ENCODE results near the gene MORF4L1.
A peak's percentile ranks its signal among the peaks of the same experiment; 100 is the strongest.
"Not testable (repeated sequence)": the region's sequence is repeated elsewhere in the genome, so short reads cannot be mapped to it uniquely, and the experiment has no call there.

The MORF4L1 gene

GRCh38 chr15:78859971-78860719 lies 12.5 kb upstream of the MORF4L1 start:
- peak; percentile 75 for DNase-seq

- DNase-seq: not testable (repeated sequence)
These were observed 7.1 kb upstream of the MORF4L1 start for GRCh38 chr15:78865585-78865984.

- not testable (repeated sequence) for DNase-seq
These were observed 6.7 kb upstream of the MORF4L1 start for GRCh38 chr15:78866031-78866430.

- DNase-seq: no peak
These were observed 5.9 kb upstream of the MORF4L1 start for GRCh38 chr15:78866803-78867202.

- DNase-seq: no peak
These were observed 4.3 kb upstream of the MORF4L1 start for GRCh38 chr15:78868366-78868765.

GRCh38 chr15:78871483-78872127 lies 1.1 kb upstream of the MORF4L1 start:
- not testable (repeated sequence) for DNase-seq

- peak; percentile 92 for DNase-seq
These were observed 492 bp downstream of the MORF4L1 start for GRCh38 chr15:78872972-78873792.

GRCh38 chr15:78873793-78874765 lies 1.4 kb downstream of the MORF4L1 start:
- peak; percentile 51 for DNase-seq

- DNase-seq: no peak
These were observed 2.6 kb downstream of the MORF4L1 start for GRCh38 chr15:78875107-78875914.

- DNase-seq: peak; percentile 16
These were observed 4.3 kb downstream of the MORF4L1 start for GRCh38 chr15:78876954-78877353.

- no peak for DNase-seq
These were observed 5.7 kb downstream of the MORF4L1 start for GRCh38 chr15:78878356-78878755.

GRCh38 chr15:78879517-78880241 lies 7.0 kb downstream of the MORF4L1 start:
- no peak for DNase-seq

GRCh38 chr15:78880242-78880533 lies 7.5 kb downstream of the MORF4L1 start:
- DNase-seq: no peak

- no peak for DNase-seq
These were observed 8.1 kb downstream of the MORF4L1 start for GRCh38 chr15:78880813-78881212.

- no peak for DNase-seq
These were observed 9.0 kb downstream of the MORF4L1 start for GRCh38 chr15:78881681-78882080.

GRCh38 chr15:78889000-78889399 lies 16.3 kb downstream of the MORF4L1 start:
- no peak for DNase-seq

GRCh38 chr15:78893538-78893937 lies 20.8 kb downstream of the MORF4L1 start:
- DNase-seq: no peak

GRCh38 chr15:78895471-78895870 lies 22.8 kb downstream of the MORF4L1 start:
- no peak for DNase-seq

GRCh38 chr15:78898540-78898939 lies 25.9 kb downstream of the MORF4L1 start:
- DNase-seq: no peak

GRCh38 chr15:78900819-78901533 lies 28.3 kb downstream of the MORF4L1 start:
- not testable (repeated sequence) for DNase-seq

All from CD4-positive, alpha-beta T cell treated with Interleukin-17A for 4 hours (primary cell).